GM21825 (cell line): Measurements from ENCODE around the gene HIC1.

Experiments
- ATAC-seq: cut with Tn5 transposase; IDR thresholded peaks from one replicate; pipeline ENCODE4 v1.9.1; 2021; ENCODE audit warnings: mild to moderate bottlenecking, moderate library complexity; ENCODE audit not compliant: unreplicated experiment

The HIC1 gene

GRCh38 chr17:2075336-2076086, 20.6 kb downstream of the HIC1 start:
- ATAC-seq, result no peak

- ATAC-seq, result no peak
These were observed 21.4 kb downstream of the HIC1 start for GRCh38 chr17:2076087-2076984.

GRCh38 chr17:2077040-2077439, 22.1 kb downstream of the HIC1 start:
- no peak for ATAC-seq

GRCh38 chr17:2081564-2081963, 26.7 kb downstream of the HIC1 start:
- no peak for ATAC-seq

- no peak for ATAC-seq
These were observed 27.3 kb downstream of the HIC1 start for GRCh38 chr17:2082003-2082781.

GRCh38 chr17:2083613-2084035, 28.7 kb downstream of the HIC1 start:
- no peak for ATAC-seq

GRCh38 chr17:2084036-2084765, 29.3 kb downstream of the HIC1 start:
- no peak for ATAC-seq

- no peak for ATAC-seq
These were observed 30.1 kb downstream of the HIC1 start for GRCh38 chr17:2084766-2085647.

- ATAC-seq, result no peak
These were observed 30.7 kb downstream of the HIC1 start for GRCh38 chr17:2085648-2085949.

- ATAC-seq, result no peak
These were observed 31.4 kb downstream of the HIC1 start for GRCh38 chr17:2086306-2086705.

- ATAC-seq, result peak; percentile 40
These were observed 32.8 kb downstream of the HIC1 start for GRCh38 chr17:2087597-2088211.

- ATAC-seq, result peak; percentile 7
These were observed 34.1 kb downstream of the HIC1 start for GRCh38 chr17:2089021-2089422.

- no peak for ATAC-seq
These were observed 35.3 kb downstream of the HIC1 start for GRCh38 chr17:2090210-2090641.

GRCh38 chr17:2090804-2091534, 36.1 kb downstream of the HIC1 start:
- no peak for ATAC-seq

GRCh38 chr17:2092253-2092652, 37.4 kb downstream of the HIC1 start:
- ATAC-seq, result no peak

GRCh38 chr17:2093349-2093748, 38.4 kb downstream of the HIC1 start:
- no peak for ATAC-seq

GRCh38 chr17:2094891-2095535, 40.1 kb downstream of the HIC1 start:
- ATAC-seq, result no peak

GRCh38 chr17:2095536-2095910, 40.6 kb downstream of the HIC1 start:
- ATAC-seq, result no peak
